Peyer's patch (tissue), 4 donors: ENCODE measurements around the gene ATP8B4.

Experiments used
- POLR2A ChIP-seq, 2 donors: fragments of 450-650 bp; IDR thresholded peaks; one replicate each; pipeline ENCODE4 v1.5.1; 2017; ENCODE audit warnings: antibody characterized with exemption in 2 of 2, mild to moderate bottlenecking in 2 of 2, moderate library complexity in 2 of 2
- TF ChIP-seq, protein P1 (sequence below), 6 experiments: fragments of 450-650 bp in 4 of 6; fragments of 200-600 bp in 2 of 6; sonication (generic) in 1 of 6; IDR thresholded peaks; one replicate each; pipeline ENCODE4 v1.5.1; 2017 to 2019; ENCODE audit warnings: antibody characterized with exemption in 6 of 6, mild to moderate bottlenecking in 3 of 6, moderate library complexity in 1 of 6

DNA sequence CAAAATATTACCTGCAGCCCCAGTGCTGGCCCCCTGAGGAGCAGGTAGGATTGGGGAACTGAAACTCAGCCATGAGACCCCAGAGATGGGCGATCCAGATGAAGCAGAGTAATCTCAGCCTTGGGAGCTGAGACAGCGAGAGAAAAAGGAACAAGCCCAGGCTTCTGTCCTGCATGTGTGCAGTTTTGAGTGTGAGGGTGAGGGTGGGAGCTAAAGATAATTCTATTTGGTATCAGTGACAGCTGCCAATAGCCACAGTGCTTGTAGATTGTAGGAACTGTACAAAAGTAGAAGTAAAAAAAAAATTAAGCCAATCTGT lies 5.9 kb downstream of the ATP8B4 start:
- TF ChIP-seq, protein P1, sequence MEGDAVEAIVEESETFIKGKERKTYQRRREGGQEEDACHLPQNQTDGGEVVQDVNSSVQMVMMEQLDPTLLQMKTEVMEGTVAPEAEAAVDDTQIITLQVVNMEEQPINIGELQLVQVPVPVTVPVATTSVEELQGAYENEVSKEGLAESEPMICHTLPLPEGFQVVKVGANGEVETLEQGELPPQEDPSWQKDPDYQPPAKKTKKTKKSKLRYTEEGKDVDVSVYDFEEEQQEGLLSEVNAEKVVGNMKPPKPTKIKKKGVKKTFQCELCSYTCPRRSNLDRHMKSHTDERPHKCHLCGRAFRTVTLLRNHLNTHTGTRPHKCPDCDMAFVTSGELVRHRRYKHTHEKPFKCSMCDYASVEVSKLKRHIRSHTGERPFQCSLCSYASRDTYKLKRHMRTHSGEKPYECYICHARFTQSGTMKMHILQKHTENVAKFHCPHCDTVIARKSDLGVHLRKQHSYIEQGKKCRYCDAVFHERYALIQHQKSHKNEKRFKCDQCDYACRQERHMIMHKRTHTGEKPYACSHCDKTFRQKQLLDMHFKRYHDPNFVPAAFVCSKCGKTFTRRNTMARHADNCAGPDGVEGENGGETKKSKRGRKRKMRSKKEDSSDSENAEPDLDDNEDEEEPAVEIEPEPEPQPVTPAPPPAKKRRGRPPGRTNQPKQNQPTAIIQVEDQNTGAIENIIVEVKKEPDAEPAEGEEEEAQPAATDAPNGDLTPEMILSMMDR (IDR thresholded peaks at IDR 0.05), result no peak
- TF ChIP-seq POLR2A (IDR thresholded peaks at IDR 0.05), result no peak
